ENCODE results near the gene ADGRV1.

GRCh38 chr5:90982576-90982975, 424.0 kb downstream of the ADGRV1 start:
- TF ChIP-seq POLR2AphosphoS5 (IDR thresholded peaks at IDR 0.05; ENCODE audit: borderline replicate concordance, low read depth, low read length) (no peak), EZH2 (IDR thresholded peaks at IDR 0.05) (no peak), FOXP2 (optimal IDR thresholded peaks at IDR 0.05; ENCODE audit: control extremely low read depth, extremely low read length, insufficient read depth) (no peak)

Measured in SK-N-MC (cell line).